NCI-H1105 treated with DMSO at 0.1 percent for 48 hours (cell line): Measurements from ENCODE around the gene DBR1.

ENCODE experiments used
- DNase-seq: peaks from one replicate; lab custom pipeline; 2025; lab: John Stamatoyannopoulos, UW

The DBR1 gene, protein sequence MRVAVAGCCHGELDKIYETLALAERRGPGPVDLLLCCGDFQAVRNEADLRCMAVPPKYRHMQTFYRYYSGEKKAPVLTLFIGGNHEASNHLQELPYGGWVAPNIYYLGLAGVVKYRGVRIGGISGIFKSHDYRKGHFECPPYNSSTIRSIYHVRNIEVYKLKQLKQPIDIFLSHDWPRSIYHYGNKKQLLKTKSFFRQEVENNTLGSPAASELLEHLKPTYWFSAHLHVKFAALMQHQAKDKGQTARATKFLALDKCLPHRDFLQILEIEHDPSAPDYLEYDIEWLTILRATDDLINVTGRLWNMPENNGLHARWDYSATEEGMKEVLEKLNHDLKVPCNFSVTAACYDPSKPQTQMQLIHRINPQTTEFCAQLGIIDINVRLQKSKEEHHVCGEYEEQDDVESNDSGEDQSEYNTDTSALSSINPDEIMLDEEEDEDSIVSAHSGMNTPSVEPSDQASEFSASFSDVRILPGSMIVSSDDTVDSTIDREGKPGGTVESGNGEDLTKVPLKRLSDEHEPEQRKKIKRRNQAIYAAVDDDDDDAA

DNA sequence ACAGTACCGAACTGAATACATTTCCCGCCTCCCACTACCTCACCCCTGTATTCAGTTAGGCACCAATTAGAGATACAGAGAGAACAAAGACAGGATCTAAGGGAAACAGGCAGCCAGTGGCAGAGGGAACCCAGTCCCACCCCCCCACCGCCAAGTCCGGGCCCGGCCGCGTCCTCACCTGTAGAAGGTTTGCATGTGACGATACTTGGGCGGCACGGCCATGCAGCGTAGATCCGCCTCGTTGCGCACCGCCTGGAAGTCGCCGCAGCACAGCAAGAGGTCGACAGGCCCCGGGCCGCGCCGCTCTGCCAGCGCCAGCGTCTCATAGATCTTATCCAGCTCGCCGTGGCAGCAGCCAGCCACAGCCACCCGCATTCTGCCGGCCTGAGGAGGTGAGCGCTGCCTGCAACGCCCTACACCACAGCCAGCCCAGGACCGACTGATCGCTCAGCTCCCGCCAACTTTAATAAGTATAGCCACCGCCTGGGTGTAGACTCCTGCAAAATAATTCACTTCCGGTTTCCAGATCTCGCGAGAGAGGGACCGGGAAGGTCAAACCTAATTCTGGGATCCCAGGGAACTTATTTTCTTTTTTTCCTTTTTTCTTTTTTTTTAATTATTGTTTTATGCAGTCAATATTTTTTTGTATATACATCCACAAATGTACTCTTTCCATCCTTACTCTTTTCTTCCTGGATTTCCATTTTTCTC is at the start of gene DBR1:
Gene DBR1 (minus strand): TSS at position 501 of the 711 bp plus-strand sequence. CDS start 126 bp downstream, at position 375.
- peak; percentile 92 for DNase-seq

DNA sequence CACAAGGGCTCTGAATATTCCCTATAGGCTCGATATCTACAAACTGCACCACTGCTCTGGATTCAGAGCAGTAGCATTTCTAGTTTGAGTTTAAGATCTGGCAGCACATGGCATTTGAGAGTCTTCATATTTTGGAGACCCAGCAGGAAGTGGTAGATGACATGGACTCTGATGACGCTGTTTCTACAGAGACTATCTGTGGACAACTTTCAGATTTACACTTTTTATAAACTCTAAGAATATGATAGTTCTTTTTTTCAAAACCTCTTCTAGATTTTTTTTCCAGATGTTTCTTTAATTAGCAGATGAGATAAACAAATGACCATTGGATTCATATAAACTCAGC is 48.2 kb upstream of the DBR1 start:
- no peak for DNase-seq

DNA sequence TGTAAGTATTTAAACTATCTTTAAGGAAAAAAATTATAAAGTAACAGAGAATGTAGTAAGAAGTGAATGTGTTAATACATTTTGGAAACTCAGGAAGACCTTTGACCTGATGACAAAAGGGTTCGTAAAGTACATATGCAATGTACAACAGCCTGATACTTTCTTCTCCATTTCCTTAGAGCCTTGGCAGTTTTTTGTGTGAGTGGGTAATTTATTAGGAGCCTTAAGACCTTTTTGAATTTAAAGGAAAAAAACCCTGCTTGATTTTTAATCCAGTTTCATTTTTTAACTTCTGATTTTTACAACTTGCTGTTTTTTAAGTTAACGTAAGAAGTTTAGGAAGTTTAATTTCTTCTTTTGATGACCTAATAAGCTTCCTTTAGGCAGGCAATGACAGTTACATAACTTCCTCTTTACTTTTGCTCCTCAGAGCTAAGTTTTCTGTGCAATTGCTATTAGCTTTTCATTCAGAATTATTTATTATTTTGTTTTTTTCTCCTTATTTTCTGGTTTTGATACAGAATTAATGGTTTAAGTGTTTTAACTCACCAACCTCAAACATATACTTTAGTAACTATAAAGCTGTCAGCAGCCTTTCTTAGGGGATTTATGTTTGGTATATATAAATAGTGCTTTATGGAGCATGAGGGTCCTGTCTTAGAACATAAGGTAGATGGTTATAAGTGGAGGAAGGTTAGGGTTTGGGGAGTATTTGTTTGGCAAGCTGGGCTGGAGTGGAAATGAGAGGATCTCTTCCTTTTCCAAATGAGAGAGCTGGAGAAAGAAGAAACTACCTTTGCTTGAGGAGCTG is 47.6 kb upstream of the DBR1 start:
- DNase-seq = no peak

DNA sequence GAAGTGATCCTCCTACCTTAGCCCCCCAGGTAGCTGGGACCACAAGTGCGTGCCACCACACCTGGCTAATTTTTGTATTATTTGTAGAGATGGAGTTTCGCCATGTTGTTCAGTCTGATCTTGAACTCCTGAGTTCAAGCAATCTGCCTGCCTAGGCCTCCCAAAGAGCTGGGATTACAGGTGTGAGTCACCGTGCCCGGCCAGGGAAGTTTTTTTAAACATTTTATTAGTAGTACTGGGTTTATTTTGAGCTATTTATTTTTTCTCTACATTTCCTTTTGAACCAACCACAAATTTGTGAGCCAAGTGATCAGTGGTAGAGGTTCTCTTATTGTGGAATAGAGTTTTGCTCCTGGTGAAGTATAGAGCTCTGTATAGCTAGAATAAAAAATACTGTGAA is 46.1 kb upstream of the DBR1 start:
- DNase-seq = no peak

DNA sequence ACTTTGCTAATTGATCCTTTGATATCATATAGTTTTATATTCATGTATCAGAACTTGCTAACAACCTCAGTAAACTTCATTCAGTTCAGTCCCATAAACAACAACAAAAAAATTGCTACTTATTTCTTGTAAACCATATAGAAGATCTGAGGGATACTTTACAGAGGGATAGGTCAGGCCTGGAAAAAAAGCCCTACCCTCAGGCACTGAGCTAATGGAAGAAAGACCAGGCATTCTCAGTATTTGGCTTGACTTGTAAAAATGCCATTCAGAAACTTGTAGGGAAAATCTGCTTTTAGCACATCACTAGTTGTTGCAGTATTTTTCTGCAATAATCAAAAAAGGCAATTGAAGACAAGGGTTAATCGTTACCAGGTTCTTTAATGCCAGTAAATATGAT is 45.5 kb upstream of the DBR1 start:
- no peak for DNase-seq

DNA sequence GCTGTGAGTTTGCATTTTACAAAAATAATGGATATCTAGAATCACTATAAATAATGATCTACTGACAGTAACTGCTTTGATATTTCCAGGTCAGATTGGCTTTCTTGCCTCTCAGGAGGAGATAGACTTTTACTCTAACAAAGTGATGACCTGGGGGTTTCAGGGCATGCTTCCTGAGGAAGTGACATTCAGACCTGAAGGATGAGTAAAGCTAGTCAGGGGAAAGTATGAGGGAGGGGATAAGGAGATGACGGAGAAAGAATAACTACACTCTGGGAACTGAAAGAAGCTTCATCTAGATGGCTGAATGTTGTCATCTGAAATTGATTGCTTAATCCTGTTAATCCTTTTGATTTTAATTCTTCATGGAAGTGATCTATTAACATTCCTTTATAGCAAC is 44.5 kb upstream of the DBR1 start:
- DNase-seq = no peak

DNA sequence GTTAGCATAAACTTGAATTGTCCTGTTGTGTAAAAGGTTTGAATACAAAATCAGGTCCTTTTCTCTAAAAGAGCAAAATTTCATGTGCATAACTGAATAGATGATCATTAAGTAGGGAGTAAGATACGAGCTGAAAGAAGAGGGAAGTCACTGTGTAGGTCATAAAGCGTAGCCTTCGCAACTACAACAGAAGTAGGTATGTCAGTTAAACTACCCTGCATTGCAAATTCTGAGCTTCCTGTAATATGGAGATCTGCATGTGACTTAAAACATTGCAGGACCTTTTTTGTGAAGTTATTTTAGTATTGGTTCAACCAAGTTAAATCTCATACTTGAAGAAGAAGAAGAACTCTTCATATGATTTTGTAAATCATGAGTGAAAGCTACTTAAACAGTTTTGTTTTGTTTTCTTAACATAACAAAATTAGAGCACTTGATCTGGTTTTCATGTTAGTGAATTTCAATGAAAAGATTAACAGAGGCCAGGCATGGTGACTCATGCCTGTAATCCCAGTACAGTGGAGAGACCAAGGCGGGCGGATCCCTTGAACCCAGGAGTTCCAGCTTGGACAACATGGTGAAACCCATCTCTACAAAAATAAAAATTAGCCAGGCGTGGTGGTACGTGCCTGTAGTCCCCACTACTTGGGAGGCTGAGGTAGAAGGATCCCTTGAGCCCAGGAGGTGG is 38.8 kb upstream of the DBR1 start:
- DNase-seq = no peak

DNA sequence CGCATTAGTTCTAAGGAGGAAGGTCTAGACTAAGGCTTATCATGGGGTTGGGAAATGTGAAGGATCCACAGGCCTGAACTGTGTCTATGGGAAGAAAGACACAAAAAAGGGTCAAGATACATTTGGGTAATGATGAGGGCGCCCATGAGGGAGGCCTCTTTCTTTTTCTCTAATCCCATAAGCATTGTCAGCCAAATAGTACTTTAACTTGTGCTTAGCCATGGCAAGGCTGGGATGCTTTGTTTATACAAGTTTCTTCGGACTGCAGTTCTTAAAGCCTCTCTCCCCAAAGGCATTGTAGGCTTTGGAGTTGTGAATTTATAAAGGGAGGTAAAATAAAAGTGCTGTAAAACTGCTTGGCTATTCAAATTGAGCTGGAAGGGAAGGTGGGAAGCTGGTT is 35.8 kb upstream of the DBR1 start:
- DNase-seq = no peak

DNA sequence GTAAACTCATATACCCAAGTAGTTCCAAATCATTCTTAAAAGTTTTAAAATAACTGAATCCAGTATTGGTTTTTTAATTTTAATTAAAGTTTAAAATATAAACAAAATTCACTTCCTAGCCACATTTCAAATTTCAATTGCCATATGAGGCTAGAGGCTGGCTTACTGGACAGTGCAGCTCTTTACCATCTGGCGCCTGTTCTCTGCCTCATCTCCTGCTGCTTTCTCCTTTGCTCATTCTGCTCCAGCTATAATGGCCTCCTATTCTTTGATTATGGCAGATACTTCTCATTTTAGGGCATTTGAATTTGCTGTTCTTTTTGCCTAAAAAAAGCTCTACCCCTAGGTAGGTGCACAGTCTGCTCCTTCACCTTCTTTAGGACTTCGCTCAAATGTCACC is 31.5 kb upstream of the DBR1 start:
- no peak for DNase-seq

DNA sequence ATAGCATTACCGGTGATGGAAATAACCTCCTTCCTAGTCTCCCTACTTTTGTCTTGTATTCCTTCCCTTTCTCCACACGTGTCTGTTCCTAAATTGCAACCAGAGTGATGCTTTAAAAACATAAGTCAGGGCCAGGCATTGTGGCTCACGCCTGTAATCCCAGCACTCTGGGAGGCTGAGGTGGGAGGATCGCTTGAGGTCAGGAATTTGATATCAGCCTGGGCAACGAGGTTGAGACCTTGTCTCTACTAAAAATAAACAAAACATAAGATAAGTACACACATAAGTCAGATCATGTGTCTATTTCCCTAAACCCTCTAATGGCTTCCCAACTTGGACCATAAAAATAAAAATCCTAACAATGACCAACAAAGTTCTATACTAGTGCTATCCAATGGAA is 30.8 kb upstream of the DBR1 start:
- no peak for DNase-seq

DNA sequence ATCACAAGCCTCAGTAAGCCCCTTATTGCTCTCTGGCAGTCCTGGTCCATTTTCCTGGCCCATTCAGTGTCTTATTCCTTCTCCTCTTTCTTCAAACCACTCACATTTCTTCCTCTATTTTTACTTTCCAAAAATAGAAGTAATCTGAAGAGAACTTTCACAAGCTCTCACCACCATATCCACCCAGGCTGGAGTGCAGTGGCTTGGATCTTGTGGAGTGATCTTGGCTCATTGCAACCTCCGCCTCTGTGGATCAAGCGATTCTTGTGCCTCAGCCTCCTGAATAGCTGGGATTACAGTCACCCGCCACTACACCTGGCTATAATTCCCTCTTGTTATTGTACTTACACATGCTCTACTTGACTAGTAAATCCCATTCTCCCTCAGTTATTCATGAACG is 29.2 kb upstream of the DBR1 start:
- no peak for DNase-seq

DNA sequence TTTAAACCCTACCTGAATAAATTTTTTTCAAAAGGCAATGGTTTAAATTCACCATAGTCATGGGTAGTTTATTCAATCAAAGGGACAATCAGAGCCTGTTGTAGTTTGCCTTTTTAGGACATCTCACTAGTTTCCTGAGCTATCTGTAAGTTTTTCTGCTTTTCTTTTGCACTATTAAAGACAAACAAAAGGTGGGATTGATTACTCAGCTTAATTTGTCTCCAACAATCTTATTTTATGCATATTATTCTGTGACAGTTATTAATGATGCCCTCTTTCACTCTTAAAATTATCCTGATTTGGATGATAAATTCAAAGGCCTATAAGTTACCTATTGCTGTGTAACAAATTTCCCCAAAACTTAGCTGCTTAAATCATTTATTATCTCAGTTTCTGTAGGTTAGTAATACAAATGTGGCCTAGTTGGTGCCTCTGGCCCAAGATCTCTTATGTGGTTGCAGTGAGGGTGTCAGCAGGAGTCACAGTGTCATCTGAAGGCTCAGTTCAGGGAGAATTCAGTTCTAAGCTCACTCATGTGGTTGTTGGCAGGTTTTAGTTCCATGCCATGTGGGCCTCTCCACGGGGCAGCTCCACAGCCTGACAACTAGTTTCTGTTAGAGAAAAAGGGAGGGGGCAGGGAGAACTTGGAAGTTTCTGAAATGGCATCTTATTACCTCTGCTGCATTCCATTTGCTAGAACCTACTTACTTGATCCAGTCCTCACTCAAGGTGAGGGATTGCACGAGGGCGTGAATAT is 28.4 kb upstream of the DBR1 start:
- DNase-seq = no peak

DNA sequence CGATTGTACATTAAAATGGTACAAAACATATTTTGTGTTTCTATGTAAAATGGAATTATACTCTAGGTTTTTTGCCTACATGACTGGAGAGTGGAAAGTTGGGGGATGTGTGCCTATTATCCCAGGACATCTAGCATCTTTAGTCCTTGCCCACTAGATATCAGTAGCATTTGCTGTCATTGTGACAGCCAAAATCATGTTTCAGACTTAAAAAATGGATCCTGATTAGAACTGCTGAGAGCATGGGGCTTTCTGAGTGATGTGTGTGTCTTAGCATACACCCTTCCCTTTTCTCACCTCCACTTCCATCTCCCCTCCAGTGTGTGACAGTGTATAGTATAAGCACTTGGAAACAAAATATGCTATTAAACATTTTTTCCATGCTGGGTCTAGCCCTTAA is 25.7 kb upstream of the DBR1 start:
- no peak for DNase-seq

DNA sequence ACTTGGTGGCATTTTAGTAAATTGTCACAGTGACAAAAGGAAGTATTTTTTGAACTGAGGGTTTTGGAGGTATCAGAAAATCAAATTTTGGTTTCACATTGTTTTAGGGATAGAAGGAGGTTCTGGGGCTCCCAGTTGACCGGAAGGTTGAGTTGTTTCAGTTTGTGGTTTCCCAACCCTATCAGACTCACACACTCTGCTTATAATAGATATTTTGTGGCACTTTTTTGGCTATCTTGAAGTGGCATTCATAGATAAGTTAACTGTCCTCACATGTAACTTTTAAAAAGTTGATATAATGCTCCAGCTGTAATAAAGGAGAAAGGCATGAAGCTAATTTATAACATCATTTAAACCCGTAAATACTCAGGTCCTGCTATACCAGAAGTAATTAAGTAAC is 25.1 kb upstream of the DBR1 start:
- no peak for DNase-seq

DNA sequence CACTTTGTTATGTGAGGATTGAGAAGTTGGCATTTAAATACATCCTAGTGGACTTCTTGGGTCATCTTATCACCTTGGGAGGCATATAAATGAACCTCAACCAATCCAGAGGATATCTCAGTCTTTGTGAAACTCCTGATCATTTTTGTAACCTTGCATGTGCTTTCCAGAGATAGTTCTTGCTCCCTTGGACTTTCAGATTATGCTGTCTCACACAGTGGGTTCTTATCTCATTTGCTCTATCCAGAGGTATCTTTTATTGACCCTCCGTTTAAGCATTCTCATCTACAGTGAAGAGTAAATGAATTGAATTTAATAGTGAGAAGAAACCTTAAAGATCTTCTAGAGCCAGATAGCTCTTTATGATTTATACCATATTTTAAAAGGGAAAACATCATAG is 22.8 kb upstream of the DBR1 start:
- DNase-seq = no peak

DNA sequence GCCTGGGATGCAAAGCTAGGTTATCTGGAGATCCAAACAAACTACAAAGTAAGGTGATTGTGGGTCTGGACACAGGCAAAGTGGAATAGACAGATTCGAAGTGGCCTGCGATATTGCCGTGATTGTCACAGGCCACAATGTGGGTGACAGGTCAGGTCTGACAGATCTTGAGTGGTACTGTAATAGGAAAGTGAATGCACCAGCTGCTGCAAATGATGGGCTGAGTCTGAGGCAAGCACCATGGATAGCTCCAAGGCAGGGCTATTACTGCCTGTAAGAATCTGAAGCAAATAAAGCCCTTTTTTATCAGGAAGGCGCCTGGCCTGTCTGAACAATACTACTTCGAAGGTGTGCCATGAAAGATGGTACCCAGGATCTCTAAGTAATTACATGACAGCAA is 22.3 kb upstream of the DBR1 start:
- DNase-seq = no peak

DNA sequence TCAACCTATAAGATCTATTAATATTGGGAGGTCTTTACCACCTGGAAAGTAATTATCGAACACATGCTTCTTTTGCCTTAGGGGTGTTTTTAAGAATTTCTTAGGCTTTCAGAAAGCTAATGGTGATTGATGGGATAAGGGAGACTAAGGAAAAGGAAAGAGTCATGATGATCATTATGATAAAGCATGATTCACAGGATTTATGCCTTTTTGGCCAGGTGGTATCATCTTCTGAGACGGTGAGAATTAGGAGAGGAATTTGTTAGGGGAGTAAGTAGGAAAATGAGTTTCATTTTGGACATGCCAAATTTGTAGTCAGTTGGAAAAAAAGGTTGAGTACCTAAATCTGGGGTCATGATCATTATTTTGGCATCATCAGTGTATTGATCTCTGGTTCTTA is 21.3 kb upstream of the DBR1 start:
- DNase-seq = no peak

DNA sequence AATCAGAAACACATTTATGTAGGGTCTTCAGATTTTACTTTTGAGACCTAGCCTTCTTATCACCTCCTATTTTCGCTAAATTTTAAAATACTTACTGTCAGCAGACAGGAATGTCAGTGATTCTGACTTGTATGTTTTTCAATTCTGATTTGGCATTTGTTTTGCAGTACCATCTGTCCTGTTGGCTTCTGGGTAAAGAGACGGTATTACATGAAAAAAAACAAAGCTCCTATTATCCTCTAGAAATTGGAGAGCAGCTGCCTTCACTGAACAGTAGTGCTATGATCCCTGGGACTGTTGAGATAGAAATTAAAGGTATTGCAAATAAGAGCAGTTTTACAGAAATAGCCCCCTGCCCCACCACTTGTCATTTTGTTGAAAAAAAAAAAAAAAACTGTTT is 20.8 kb upstream of the DBR1 start:
- DNase-seq = no peak

DNA sequence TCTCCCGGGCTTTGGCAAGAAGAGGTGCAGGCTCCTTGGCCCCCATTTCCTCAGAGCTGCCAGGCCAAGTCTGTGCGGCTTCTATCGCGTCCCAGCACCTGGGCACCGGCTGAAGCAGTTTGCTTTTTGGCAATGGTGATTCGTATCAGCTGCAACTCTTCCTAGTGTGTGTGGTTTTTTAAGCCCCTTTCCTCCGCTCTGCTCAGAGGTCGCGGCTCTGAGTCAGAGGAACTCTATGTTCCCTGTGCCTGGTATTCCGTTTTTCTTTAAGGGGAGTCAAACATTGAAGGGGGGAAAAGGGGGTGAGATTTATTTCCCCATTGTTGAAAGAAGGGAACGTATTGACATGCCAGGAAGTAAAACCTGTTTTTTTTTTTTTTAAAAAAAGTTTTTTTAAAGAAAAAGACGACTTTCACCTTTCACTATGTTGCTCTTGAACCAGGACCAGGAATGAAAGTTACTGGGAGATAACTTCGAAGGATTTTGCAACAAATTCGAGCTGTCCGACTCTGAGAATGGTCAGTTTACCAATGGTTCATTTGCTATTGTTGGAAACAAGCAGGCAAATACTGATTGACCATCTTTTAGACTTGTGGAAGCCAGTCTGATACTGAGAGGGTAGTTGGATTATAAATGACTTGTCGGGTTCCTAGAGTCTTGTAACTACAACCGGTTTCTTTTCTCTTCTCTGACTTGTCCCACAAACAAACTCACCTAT is 13.5 kb upstream of the DBR1 start:
- DNase-seq = no peak

DNA sequence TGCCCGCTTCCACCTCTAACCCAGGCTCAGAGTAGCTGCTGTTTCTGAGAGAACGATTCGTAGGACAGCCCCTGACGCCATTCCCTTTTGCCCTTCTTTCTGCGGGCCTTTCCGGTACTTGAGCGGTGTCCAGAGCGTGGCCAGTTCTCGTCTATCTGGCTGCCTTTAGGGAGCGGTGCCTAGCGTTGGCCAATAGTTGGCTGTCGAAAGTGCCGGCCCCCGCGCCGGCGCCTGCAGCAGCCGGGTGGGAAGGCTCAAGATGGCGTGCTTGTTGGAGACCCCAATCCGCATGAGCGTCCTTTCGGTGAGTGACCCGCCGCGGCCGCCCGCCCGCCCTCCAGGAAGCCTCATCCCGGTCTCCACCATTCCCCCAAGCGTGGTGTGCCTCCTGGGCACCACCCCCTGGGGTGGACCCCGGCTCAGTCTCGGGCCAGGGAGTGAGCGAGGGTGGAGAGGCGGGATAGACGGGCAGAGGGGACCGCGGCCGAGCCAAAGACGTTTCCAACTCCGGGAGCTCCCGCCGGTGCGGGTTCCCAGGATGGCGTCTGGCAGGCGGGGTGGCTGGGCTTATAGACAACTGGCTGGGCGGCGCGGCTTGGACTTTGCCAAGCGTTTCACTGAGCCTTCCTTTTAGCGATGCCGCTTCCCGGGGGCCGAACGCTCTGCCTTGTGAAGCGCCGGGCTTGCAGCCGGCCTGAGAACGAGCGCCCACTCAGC is 12.7 kb upstream of the DBR1 start, which contains the start of gene ARMC8:
Gene ARMC8 (plus strand): TSS at position 6 of the 717 bp plus-strand sequence. CDS start 254 bp downstream, at position 260.
- peak; percentile 90 for DNase-seq
